Large intestine (tissue), 12 donors: Measurements from ENCODE around the gene TUBGCP5. TPM values are rescaled to one million over a fixed set of nuclear protein-coding genes. Genes with fewer than 3 reads are reported as not detected.
"Not testable (repeated sequence)": the region's sequence is repeated elsewhere in the genome, so short reads cannot be mapped to it uniquely, and the experiment has no call there.

Experiments
- DNase-seq, 2 donors: peaks; one replicate each; pipeline versions ENCODE4 v3.0.0 to v3.0.0-alpha.2; 2013
- H3K27ac ChIP-seq: one replicate; pipeline ENCODE4 v1.5.1; 2013; ENCODE audit warnings: low read length
- H3K27me3 ChIP-seq: 2 replicates; pipeline ENCODE4 v1.6.1; 2013; ENCODE audit warnings: low read length; ENCODE audit not compliant: control insufficient read depth, insufficient read depth
- H3K36me3 ChIP-seq: 2 replicates; pipeline ENCODE4 v1.6.1; 2013; ENCODE audit warnings: low read length; ENCODE audit not compliant: control insufficient read depth, insufficient read depth
- H3K4me1 ChIP-seq: one replicate; pipeline ENCODE4 v1.6.1; 2013; ENCODE audit warnings: low read length; ENCODE audit not compliant: control insufficient read depth, insufficient read depth
- H3K4me3 ChIP-seq: one replicate; pipeline ENCODE4 v1.5.1; 2013; ENCODE audit warnings: low read length
- H3K9me3 ChIP-seq: one replicate; pipeline ENCODE4 v1.6.1; 2013; ENCODE audit warnings: mild to moderate bottlenecking, low read depth, low read length, moderate library complexity; ENCODE audit not compliant: control insufficient read depth
- WGBS: methylation state at CpG from one replicate; pipeline ENCODE4 v1.1.5; 2013; ENCODE audit warnings: low lambda C conversion rate; ENCODE audit not compliant: insufficient coverage; 5-methylcytosine and 5-hydroxymethylcytosine counted together
- long read RNA-seq, 11 donors: transcript quantifications; one replicate each; lab custom pipeline, GENCODE V29; 2026
- polyA plus RNA-seq: library from polyadenylated mRNA; unstranded; fragments of 120-200 nt; gene quantifications from one replicate; pipeline ENCODE4 v1.2.1, GENCODE V29; 2013

Gene TUBGCP5
- 19.5 TPM for polyA plus RNA-seq
- long read RNA-seq, donor 1, result 0 reads
- long read RNA-seq, donor 2, partial matches to known transcripts, result 0 of 1 reads
- long read RNA-seq, donor 2, other reads (novel, unspliced or antisense), result 0 of 1 reads
- long read RNA-seq, donor 3, result 0 reads
- long read RNA-seq, donor 4, result 0 reads
- long read RNA-seq, donor 5, result 0 reads
- long read RNA-seq, donor 6, partial matches to known transcripts, result 0 of 2 reads
- long read RNA-seq, donor 6, other reads (novel, unspliced or antisense), result 0 of 2 reads
- long read RNA-seq, donor 7, result 0 reads
- long read RNA-seq, donor 8, partial matches to known transcripts, result 0 of 1 reads
- long read RNA-seq, donor 8, other reads (novel, unspliced or antisense), result 0 of 1 reads
- long read RNA-seq, donor 9, result 0 reads
- long read RNA-seq, donor 10, partial matches to known transcripts, result 0 of 2 reads
- long read RNA-seq, donor 10, other reads (novel, unspliced or antisense), result 0 of 2 reads
- long read RNA-seq, donor 11, result 0 reads

GRCh38 chr15:23039143-23039916, at the start of gene TUBGCP5:
TSS of gene TUBGCP5 (minus strand) at chr15:23039569. CDS start at chr15:23039543, 26 bp downstream.
- H3K36me3 ChIP-seq, result peaks cover 9% of the 10 kb centered on the region
- H3K27ac ChIP-seq, result peak within 1 kb of the TSS; percentile 49
- H3K27me3 ChIP-seq, result no peaks in the 10 kb centered on the region
- H3K9me3 ChIP-seq, result no peaks in the 10 kb centered on the region
- peak; percentile 98 for DNase-seq
- H3K4me1 ChIP-seq, result no peaks in the 10 kb centered on the region
- WGBS, result no CpG with 5 or more reads among the region's 92 CpGs
- H3K4me3 ChIP-seq, result peak within 1 kb of the TSS; percentile 42

GRCh38 chr15:23083115-23083514, 43.7 kb upstream of the TUBGCP5 start:
- Histone ChIP-seq H3K4me1 (no peaks in the 10 kb centered on the region), H3K36me3 (no peaks in the 10 kb centered on the region), H3K27ac (no peak overlapping the region), H3K27me3 (no peaks in the 10 kb centered on the region), H3K9me3 (no peaks in the 10 kb centered on the region), H3K4me3 (no peak overlapping the region)
- no peak for DNase-seq
- no CpG with 5 or more reads among the region's 1 CpG for WGBS

GRCh38 chr15:23081996-23082737, 42.8 kb upstream of the TUBGCP5 start:
- not testable (repeated sequence) for H3K36me3 ChIP-seq, H3K4me1 ChIP-seq, H3K27me3 ChIP-seq, H3K9me3 ChIP-seq, H3K27ac ChIP-seq, DNase-seq, H3K4me3 ChIP-seq
- WGBS, result no CpG with 5 or more reads among the region's 8 CpGs

- H3K9me3 ChIP-seq, result no peaks in the 10 kb centered on the region
- no peak overlapping the region for H3K4me3 ChIP-seq
- no peaks in the 10 kb centered on the region for H3K4me1 ChIP-seq
- H3K36me3 ChIP-seq, result no peaks in the 10 kb centered on the region
- no CpG with 5 or more reads among the region's 3 CpGs for WGBS
- no peak overlapping the region for H3K27ac ChIP-seq
- no peak for DNase-seq
- no peaks in the 10 kb centered on the region for H3K27me3 ChIP-seq
Observed at GRCh38 chr15:23081271-23081670, 41.9 kb upstream of the TUBGCP5 start.

GRCh38 chr15:23079766-23080165, 40.4 kb upstream of the TUBGCP5 start:
- no peak overlapping the region for H3K27ac ChIP-seq
- WGBS, result 100% methylated on average over 2 of the region's 7 CpGs
- H3K36me3 ChIP-seq, result no peaks in the 10 kb centered on the region
- no peaks in the 10 kb centered on the region for H3K4me1 ChIP-seq
- no peaks in the 10 kb centered on the region for H3K27me3 ChIP-seq
- no peak for DNase-seq
- no peak overlapping the region for H3K4me3 ChIP-seq
- H3K9me3 ChIP-seq, result no peaks in the 10 kb centered on the region

- no peak overlapping the region for H3K4me3 ChIP-seq
- H3K4me1 ChIP-seq, result no peaks in the 10 kb centered on the region
- no peaks in the 10 kb centered on the region for H3K36me3 ChIP-seq
- H3K27me3 ChIP-seq, result no peaks in the 10 kb centered on the region
- no peak overlapping the region for H3K27ac ChIP-seq
- H3K9me3 ChIP-seq, result no peaks in the 10 kb centered on the region
- 67% methylated on average over 1 of the region's 4 CpGs for WGBS
- DNase-seq, result no peak
Observed at GRCh38 chr15:23075927-23076326, 36.6 kb upstream of the TUBGCP5 start.

- H3K27ac ChIP-seq, result no peak overlapping the region
- H3K4me1 ChIP-seq, result no peaks in the 10 kb centered on the region
- H3K9me3 ChIP-seq, result no peaks in the 10 kb centered on the region
- H3K27me3 ChIP-seq, result no peaks in the 10 kb centered on the region
- no peak overlapping the region for H3K4me3 ChIP-seq
- DNase-seq, result no peak
- WGBS, result no CpG with 5 or more reads among the region's 1 CpG
- H3K36me3 ChIP-seq, result no peaks in the 10 kb centered on the region
Observed at GRCh38 chr15:23074684-23075083, 35.3 kb upstream of the TUBGCP5 start.

- H3K36me3 ChIP-seq, result no peaks in the 10 kb centered on the region
- H3K9me3 ChIP-seq, result peaks cover 5% of the 10 kb centered on the region
- H3K4me3 ChIP-seq, result no peak overlapping the region
- no peaks in the 10 kb centered on the region for H3K4me1 ChIP-seq
- DNase-seq, result no peak
- no peaks in the 10 kb centered on the region for H3K27me3 ChIP-seq
- no peak overlapping the region for H3K27ac ChIP-seq
- WGBS, result no CpG with 5 or more reads among the region's 24 CpGs
Observed at GRCh38 chr15:23073890-23074646, 34.7 kb upstream of the TUBGCP5 start.

- no peak for DNase-seq
- Histone ChIP-seq H3K27ac (no peak overlapping the region), H3K27me3 (no peaks in the 10 kb centered on the region), H3K9me3 (peaks cover 18% of the 10 kb centered on the region), H3K36me3 (no peaks in the 10 kb centered on the region), H3K4me1 (no peaks in the 10 kb centered on the region), H3K4me3 (no peak overlapping the region)
- no CpG with 5 or more reads among the region's 1 CpG for WGBS
Observed at GRCh38 chr15:23072633-23073032, 33.3 kb upstream of the TUBGCP5 start.
